GM10847 (cell line): ENCODE measurements around the gene DEDD.

ENCODE experiments used
- POLR2A ChIP-seq: IDR thresholded peaks from 2 replicates; pipeline ENCODE4 v1.6.1; 2011; ENCODE audit not compliant: insufficient read length; ENCODE audit errors: extremely low read depth

DEDD gene

GRCh38 chr1:161153176-161153575 is 20.7 kb upstream of the DEDD start:
- TF ChIP-seq POLR2A = no peak

- TF ChIP-seq POLR2A = no peak
Measured at GRCh38 chr1:161145832-161146231, 13.4 kb upstream of the DEDD start.

- no peak for TF ChIP-seq POLR2A
Measured at GRCh38 chr1:161140755-161141400, 8.4 kb upstream of the DEDD start.

GRCh38 chr1:161139766-161140165 is 7.3 kb upstream of the DEDD start:
- TF ChIP-seq POLR2A = no peak

GRCh38 chr1:161138431-161138830 is 6.0 kb upstream of the DEDD start:
- TF ChIP-seq POLR2A = no peak

GRCh38 chr1:161137881-161138280 is 5.4 kb upstream of the DEDD start:
- TF ChIP-seq POLR2A = no peak

GRCh38 chr1:161133220-161133740 is 813 bp upstream of the DEDD start:
- no peak for TF ChIP-seq POLR2A

GRCh38 chr1:161131523-161132409 is 701 bp downstream of the DEDD start:
- no peak for TF ChIP-seq POLR2A

- no peak for TF ChIP-seq POLR2A
Measured at GRCh38 chr1:161130266-161130665, 2.2 kb downstream of the DEDD start.

- no peak for TF ChIP-seq POLR2A
Measured at GRCh38 chr1:161128591-161129420, 3.7 kb downstream of the DEDD start.

GRCh38 chr1:161127649-161128048 is 4.8 kb downstream of the DEDD start:
- no peak for TF ChIP-seq POLR2A

GRCh38 chr1:161122967-161123366 is 9.5 kb downstream of the DEDD start:
- TF ChIP-seq POLR2A = no peak

GRCh38 chr1:161121834-161122233 is 10.6 kb downstream of the DEDD start:
- TF ChIP-seq POLR2A = no peak

GRCh38 chr1:161121042-161121650 is 11.3 kb downstream of the DEDD start:
- no peak for TF ChIP-seq POLR2A
